Endothelial cell of hepatic sinusoid (primary cell): Measurements from ENCODE around the gene CACNA1A.
"Not testable (repeated sequence)": the region's sequence is repeated elsewhere in the genome, so short reads cannot be mapped to it uniquely, and the experiment has no call there.

Source experiments
- in situ Hi-C: cut with HindIII; loops from 2 replicates; pipeline ENCODE4 v1.10.0; 2017; ENCODE audit warnings: low sequenced_read_pairs

Gene CACNA1A

GRCh38 chr19:13209484-13210338, 296.6 kb downstream of the CACNA1A start:
- in situ Hi-C loops = no loop called here

- in situ Hi-C loops = no loop called here
Measured at GRCh38 chr19:13208672-13209483, 297.4 kb downstream of the CACNA1A start.

- in situ Hi-C loops = no loop called here
Measured at GRCh38 chr19:13207846-13208671, 298.2 kb downstream of the CACNA1A start.

GRCh38 chr19:13207237-13207845, 298.9 kb downstream of the CACNA1A start:
- in situ Hi-C loops = no loop called here

- in situ Hi-C loops = no loop called here
Measured at GRCh38 chr19:13206587-13206986, 299.7 kb downstream of the CACNA1A start.

- in situ Hi-C loops = not testable (repeated sequence)
Measured at GRCh38 chr19:13202112-13202511, 304.2 kb downstream of the CACNA1A start.

GRCh38 chr19:13198634-13199033, 307.6 kb downstream of the CACNA1A start:
- in situ Hi-C loops = no loop called here

- in situ Hi-C loops = no loop called here
Measured at GRCh38 chr19:13195678-13196077, 310.6 kb downstream of the CACNA1A start.

- in situ Hi-C loops = no loop called here
Measured at GRCh38 chr19:13190781-13191540, 315.3 kb downstream of the CACNA1A start.

GRCh38 chr19:13189600-13189999, 316.7 kb downstream of the CACNA1A start:
- in situ Hi-C loops = no loop called here

- in situ Hi-C loops = no loop called here
Measured at GRCh38 chr19:13187419-13187818, 318.9 kb downstream of the CACNA1A start.

GRCh38 chr19:13186688-13187087, 319.6 kb downstream of the CACNA1A start:
- in situ Hi-C loops = not testable (repeated sequence)

GRCh38 chr19:13185763-13186657, 320.3 kb downstream of the CACNA1A start:
- in situ Hi-C loops = not testable (repeated sequence)

GRCh38 chr19:13184926-13185325, 321.4 kb downstream of the CACNA1A start:
- in situ Hi-C loops = not testable (repeated sequence)

- in situ Hi-C loops = no loop called here
Measured at GRCh38 chr19:13181747-13182388, 324.4 kb downstream of the CACNA1A start.

GRCh38 chr19:13178291-13178690, 328.0 kb downstream of the CACNA1A start:
- in situ Hi-C loops = not testable (repeated sequence)

GRCh38 chr19:13177584-13177983, 328.7 kb downstream of the CACNA1A start:
- in situ Hi-C loops = not testable (repeated sequence)

- in situ Hi-C loops = no loop called here
Measured at GRCh38 chr19:13176345-13176744, 329.9 kb downstream of the CACNA1A start.
